HepG2 (cell line): ENCODE data around the gene ZFHX3. TPM values are rescaled to one million over a fixed set of nuclear protein-coding genes. Genes with fewer than 3 reads are reported as not detected.

ENCODE experiments used
- CEBPG ChIP-seq: IDR thresholded peaks from 2 replicates; pipeline ENCODE4 v1.6.1; 2016
- CHCHD3 ChIP-seq: sonication (generic); formaldehyde crosslinking; IDR thresholded peaks from 2 replicates; pipeline ENCODE4 v1.8.0; 2022; ENCODE audit warnings: mild to moderate bottlenecking, missing genetic modification reagents, moderate library complexity
- DNMT1 ChIP-seq: sonication (generic); formaldehyde crosslinking; IDR thresholded peaks from 2 replicates; pipeline ENCODE4 v1.5.1; 2020; ENCODE audit warnings: mild to moderate bottlenecking, missing genetic modification reagents
- KAT2B ChIP-seq: fragments of 150-350 bp; IDR thresholded peaks from 2 replicates; pipeline ENCODE4 v1.6.1; 2014; ENCODE audit warnings: low read depth, low read length, borderline replicate concordance
- KDM2A ChIP-seq: sonication (generic); formaldehyde crosslinking; IDR thresholded peaks from 2 replicates; pipeline ENCODE4 v1.4.0; 2020; ENCODE audit warnings: low read depth, missing genetic modification reagents, borderline replicate concordance
- KMT2B ChIP-seq: IDR thresholded peaks from 2 replicates; pipeline ENCODE4 v1.6.1; 2016; ENCODE audit warnings: missing genetic modification reagents, missing compliant biosample characterization
- MIER3 ChIP-seq: IDR thresholded peaks from 2 replicates; pipeline ENCODE4 v1.6.1; 2016; ENCODE audit warnings: missing compliant biosample characterization, borderline replicate concordance
- PAX8 ChIP-seq: sonication (generic); formaldehyde crosslinking; IDR thresholded peaks from 2 replicates; pipeline ENCODE4 v1.8.0; 2022; ENCODE audit warnings: mild to moderate bottlenecking, missing genetic modification reagents, borderline replicate concordance
- PHB2 ChIP-seq: fragments of 450-650 bp; IDR thresholded peaks from 2 replicates; pipeline ENCODE4 v1.6.1; 2018; ENCODE audit not compliant: partially characterized antibody
- POLR2AphosphoS2 ChIP-seq: IDR thresholded peaks from 2 replicates; pipeline ENCODE4 v1.6.1; 2011; ENCODE audit warnings: low read depth, low read length, improper control_type of control experiment
- SP4 ChIP-seq: sonication (generic); formaldehyde crosslinking; IDR thresholded peaks from 2 replicates; pipeline ENCODE4 v1.8.1; 2023; ENCODE audit warnings: mild to moderate bottlenecking, missing genetic modification reagents
- SYNCRIP ChIP-seq: fragments of 200-400 bp; formaldehyde crosslinking; IDR thresholded peaks from 2 replicates; pipeline ENCODE4 v1.6.1; 2018; ENCODE audit warnings: mild to moderate bottlenecking, low read depth, low read length; ENCODE audit not compliant: insufficient read depth
- TARDBP ChIP-seq: sonication (generic); formaldehyde crosslinking; IDR thresholded peaks from 2 replicates; pipeline ENCODE4 v1.8.0; 2022; ENCODE audit warnings: mild to moderate bottlenecking, missing genetic modification reagents
- ZBED4 ChIP-seq: sonication (generic); formaldehyde crosslinking; IDR thresholded peaks from 2 replicates; pipeline ENCODE4 v1.4.0; 2020; ENCODE audit warnings: missing genetic modification reagents, borderline replicate concordance
- ZBTB14 ChIP-seq: sonication (generic); formaldehyde crosslinking; IDR thresholded peaks from 2 replicates; pipeline ENCODE4 v1.4.0; 2020; ENCODE audit warnings: missing genetic modification reagents
- ZBTB21 ChIP-seq: sonication (generic); formaldehyde crosslinking; IDR thresholded peaks from 2 replicates; pipeline ENCODE4 v1.4.0; 2020; ENCODE audit warnings: missing genetic modification reagents
- ZGPAT ChIP-seq: IDR thresholded peaks from 2 replicates; pipeline ENCODE4 v1.6.1; 2016; ENCODE audit warnings: mild to moderate bottlenecking
- ZIK1 ChIP-seq: sonication (generic); formaldehyde crosslinking; IDR thresholded peaks from 2 replicates; pipeline ENCODE4 v1.5.0; 2020; ENCODE audit warnings: mild to moderate bottlenecking, low read depth, missing genetic modification reagents, borderline replicate concordance
- ZNF232 ChIP-seq: sonication (generic); formaldehyde crosslinking; IDR thresholded peaks from 2 replicates; pipeline ENCODE4 v1.4.0; 2020; ENCODE audit warnings: missing genetic modification reagents, borderline replicate concordance
- ZNF24 ChIP-seq: fragments of 450-650 bp; IDR thresholded peaks from 2 replicates; pipeline ENCODE4 v1.6.1; 2017; ENCODE audit warnings: antibody characterized with exemption, mild to moderate bottlenecking
- ZNF33B ChIP-seq: sonication (generic); formaldehyde crosslinking; IDR thresholded peaks from 2 replicates; pipeline ENCODE4 v1.5.1; 2020; ENCODE audit warnings: mild to moderate bottlenecking, missing genetic modification reagents
- ZNF530 ChIP-seq: sonication (generic); formaldehyde crosslinking; IDR thresholded peaks from 2 replicates; pipeline ENCODE4 v1.5.0; 2020; ENCODE audit warnings: low read depth, mild to moderate bottlenecking, missing genetic modification reagents
- ZNF598 ChIP-seq: sonication (generic); formaldehyde crosslinking; IDR thresholded peaks from 2 replicates; pipeline ENCODE4 v1.5.1; 2020; ENCODE audit warnings: mild to moderate bottlenecking, missing genetic modification reagents, borderline replicate concordance
- ZNF749 ChIP-seq: sonication (generic); formaldehyde crosslinking; IDR thresholded peaks from 2 replicates; pipeline ENCODE4 v1.8.0; 2022; ENCODE audit warnings: mild to moderate bottlenecking, missing genetic modification reagents, moderate library complexity, borderline replicate concordance
- ZNF768 ChIP-seq: sonication (generic); formaldehyde crosslinking; IDR thresholded peaks from 2 replicates; pipeline ENCODE4 v1.4.0; 2020; ENCODE audit warnings: missing genetic modification reagents
- polyA plus RNA-seq, 8 experiments: library from polyadenylated mRNA; depleted of rRNA in 3 of 8; stranded (reverse) in 7 of 8; unstranded in 1 of 8; fragments of >200 nt; fragmentation: Illumina TruSeq in 4 of 8; extraction: Trizol in 4 of 8; gene quantifications; 2 replicates each; pipeline versions ENCODE4 v1.2.1 to v1.2.3, GENCODE V29; 2011 to 2016; ENCODE audit warnings: low read depth in 4 of 8, missing spikeins in 1 of 8, mixed read lengths in 1 of 8; ENCODE audit not compliant: insufficient read depth in 1 of 8
- total RNA-seq, 5 experiments: library from RNA; depleted of rRNA; stranded (reverse); fragments of >200 nt; fragmentation: Illumina TruSeq; extraction: Trizol; gene quantifications; 2 replicates each; pipeline ENCODE4 v1.2.3, GENCODE V29; 2016; ENCODE audit warnings: low read depth in 1 of 5

ZFHX3 gene
- total and polyA plus RNA-seq, 2 of the 13 experiments (the other 11 are each of a cell fraction or from before 2014, with no cell fraction given): 5.0 to 6.0 TPM

- TF ChIP-seq ZGPAT (CRISPR knock-in tag) (peak; percentile 93), ZBED4 (0 out of 2 replicates have a peak, but pooled peaks have one; percentile 37), PHB2 (no peak), ZNF598 (peak; percentile 89; the same call in 1 of the 2 replicates), POLR2AphosphoS2 (no peak; the same call in 1 of the 2 replicates), ZNF232 (CRISPR knock-in tag) (peak; percentile 79; the same call in 1 of the 2 replicates), MIER3 (peak; percentile 47; the same call in 1 of the 2 replicates), KDM2A (CRISPR knock-in tag) (peak; percentile 67; the same call in 1 of the 2 replicates), ZIK1 (CRISPR knock-in tag) (peak; percentile 34; the same call in 1 of the 2 replicates), SP4 (CRISPR knock-in tag) (peak; percentile 71), SYNCRIP (no peak), KAT2B (no peak), ZNF24 (no peak), CHCHD3 (CRISPR knock-in tag) (no peak), CEBPG (peak; percentile 69), PAX8 (CRISPR knock-in tag) (no peak), DNMT1 (CRISPR knock-in tag) (0 out of 2 replicates have a peak, but pooled peaks have one; percentile 20), ZNF749 (CRISPR knock-in tag) (peak; percentile 37; the same call in 1 of the 2 replicates), ZNF530 (CRISPR knock-in tag) (no peak), ZBTB14 (CRISPR knock-in tag) (peak; percentile 19; the same call in 1 of the 2 replicates), KMT2B (peak; percentile 67; the same call in 1 of the 2 replicates), ZBTB21 (CRISPR knock-in tag) (peak; percentile 45; the same call in 1 of the 2 replicates), ZNF768 (0 out of 2 replicates have a peak, but pooled peaks have one; percentile 7), TARDBP (peak; percentile 93), ZNF33B (CRISPR knock-in tag) (peak; percentile 20; the same call in 1 of the 2 replicates)
These were observed 122.8 kb downstream of the ZFHX3 start (continued) for GRCh38 chr16:72924927-72925630.
